Hepatocyte (in vitro differentiated cells): ENCODE data around the gene PIGQ. TPM values are rescaled to one million over a fixed set of nuclear protein-coding genes. Genes with fewer than 3 reads are reported as not detected.

Experiments used
- DNase-seq: peaks from one replicate; pipeline ENCODE4 v3.0.0-alpha.2; 2016; ENCODE audit warnings: low spot score
- H2AFZ ChIP-seq: fragments of 200-600 bp; sonication (generic); 2 replicates; pipeline ENCODE4 v1.6.0; 2016; ENCODE audit warnings: antibody characterized with exemption, mild to moderate bottlenecking
- H3K27ac ChIP-seq: fragments of 200-600 bp; sonication (generic); 2 replicates; pipeline ENCODE4 v1.5.1; 2016; ENCODE audit warnings: mild to moderate bottlenecking
- H3K27me3 ChIP-seq: fragments of 200-600 bp; sonication (generic); 2 replicates; pipeline ENCODE4 v1.6.1; 2016
- H3K36me3 ChIP-seq: fragments of 200-600 bp; sonication (generic); replicated peaks from 2 replicates; pipeline ENCODE4 v1.5.1; 2016; ENCODE audit warnings: low read depth; ENCODE audit not compliant: insufficient read depth
- H3K4me1 ChIP-seq: fragments of 200-600 bp; sonication (generic); 2 replicates; pipeline ENCODE4 v1.5.1; 2016; ENCODE audit warnings: mild to moderate bottlenecking, moderate library complexity; ENCODE audit not compliant: insufficient read depth
- H3K4me2 ChIP-seq: fragments of 200-600 bp; sonication (generic); 2 replicates; pipeline ENCODE4 v1.6.0; 2016
- H3K4me3 ChIP-seq: fragments of 200-600 bp; sonication (generic); 2 replicates; pipeline ENCODE4 v1.5.1; 2016; ENCODE audit warnings: mild to moderate bottlenecking
- H3K79me2 ChIP-seq: fragments of 200-600 bp; sonication (generic); 2 replicates; pipeline ENCODE4 v1.6.0; 2017; ENCODE audit warnings: mild to moderate bottlenecking
- H3K9me2 ChIP-seq: fragments of 200-600 bp; sonication (generic); replicated peaks from 2 replicates; pipeline ENCODE4 v1.6.0; 2017; ENCODE audit warnings: mild to moderate bottlenecking; ENCODE audit not compliant: insufficient read depth
- H3K9me3 ChIP-seq: fragments of 200-600 bp; sonication (generic); 2 replicates; pipeline ENCODE4 v1.5.1; 2016; ENCODE audit warnings: low read depth, mild to moderate bottlenecking
- H4K20me1 ChIP-seq: fragments of 200-600 bp; sonication (generic); 2 replicates; pipeline ENCODE4 v1.6.0; 2016; ENCODE audit warnings: mild to moderate bottlenecking; ENCODE audit not compliant: insufficient read depth, poor library complexity, severe bottlenecking
- CTCF ChIP-seq: fragments of 200-600 bp; sonication (generic); IDR thresholded peaks from 2 replicates; pipeline ENCODE4 v1.5.1; 2016; ENCODE audit warnings: antibody characterized with exemption, mild to moderate bottlenecking; ENCODE audit not compliant: poor library complexity
- EZH2 ChIP-seq: fragments of 200-600 bp; sonication (generic); IDR thresholded peaks from 2 replicates; pipeline ENCODE4 v1.6.1; 2016; ENCODE audit warnings: antibody characterized with exemption, mild to moderate bottlenecking, borderline replicate concordance
- EZH2phosphoT487 ChIP-seq: fragments of 200-600 bp; sonication (generic); IDR thresholded peaks from one replicate; pipeline ENCODE4 v1.6.1; 2018; ENCODE audit warnings: antibody characterized with exemption, mild to moderate bottlenecking, low read depth, moderate library complexity; ENCODE audit not compliant: unreplicated experiment, severe bottlenecking
- WGBS: methylation state at CpG from one replicate; pipeline ENCODE4 v1.1.6; 2016; ENCODE audit warnings: low lambda C conversion rate; ENCODE audit errors: missing lambda C conversion rate; 5-methylcytosine and 5-hydroxymethylcytosine counted together
- polyA plus RNA-seq: library from polyadenylated mRNA; unstranded; fragments of >200 nt; fragmentation: Nextera tagmentation; extraction: Ambion mirVana; gene quantifications from 2 replicates; pipeline ENCODE4 v1.2.1, GENCODE V29; 2016
- total RNA-seq: library from RNA; depleted of rRNA; stranded (reverse); fragments of >200 nt; gene quantifications from 2 replicates; pipeline ENCODE4 v1.2.3, GENCODE V29; 2014

Gene PIGQ
- total and polyA plus RNA-seq, 2 experiments from 2014 or later: 30.0 to 58.6 TPM

- Histone ChIP-seq H3K4me2 (no peak overlapping the region), H3K4me3 (no peak overlapping the region), H4K20me1 (no peaks in the 10 kb centered on the region), H2AFZ (no peak overlapping the region), H3K9me2 (no peaks in the 10 kb centered on the region), H3K79me2 (no peaks in the 10 kb centered on the region), H3K27ac (no peak overlapping the region), H3K4me1 (peaks cover 17% of the 10 kb centered on the region), H3K36me3 (no peaks in the 10 kb centered on the region), H3K27me3 (peaks cover 30% of the 10 kb centered on the region), H3K9me3 (no peaks in the 10 kb centered on the region)
- WGBS: 76% methylated on average over 8 of the region's 15 CpGs
- no peak for DNase-seq
- TF ChIP-seq CTCF: no peak
- no peak for TF ChIP-seq EZH2
- TF ChIP-seq EZH2phosphoT487: no peak
These were observed 8.4 kb upstream of the PIGQ start for GRCh38 chr16:561413-561794.

- Histone ChIP-seq H3K79me2 (no peaks in the 10 kb centered on the region), H3K9me2 (no peaks in the 10 kb centered on the region), H4K20me1 (no peaks in the 10 kb centered on the region), H3K4me2 (no peak overlapping the region), H3K9me3 (no peaks in the 10 kb centered on the region), H3K27me3 (peaks cover 30% of the 10 kb centered on the region), H3K36me3 (no peaks in the 10 kb centered on the region), H3K27ac (no peak overlapping the region), H2AFZ (no peak overlapping the region), H3K4me3 (no peak overlapping the region), H3K4me1 (peaks cover 26% of the 10 kb centered on the region)
- TF ChIP-seq CTCF (no peak), EZH2phosphoT487 (no peak), EZH2 (no peak)
- WGBS: 91% methylated on average over 42 of the region's 43 CpGs
- DNase-seq: no peak
These were observed 7.5 kb upstream of the PIGQ start for GRCh38 chr16:561957-562938.

GRCh38 chr16:563072-563644 lies 6.6 kb upstream of the PIGQ start:
- Histone ChIP-seq H3K4me2 (no peak overlapping the region), H3K27me3 (peaks cover 30% of the 10 kb centered on the region), H3K9me2 (no peaks in the 10 kb centered on the region), H4K20me1 (no peaks in the 10 kb centered on the region), H3K27ac (no peak overlapping the region), H3K9me3 (no peaks in the 10 kb centered on the region), H3K4me3 (no peak overlapping the region), H3K79me2 (no peaks in the 10 kb centered on the region), H2AFZ (no peak overlapping the region), H3K36me3 (no peaks in the 10 kb centered on the region), H3K4me1 (peaks cover 29% of the 10 kb centered on the region)
- TF ChIP-seq EZH2 (no peak), EZH2phosphoT487 (no peak), CTCF (no peak)
- DNase-seq: no peak
- 94% methylated on average over 26 of the region's 30 CpGs for WGBS
